Measurements from ENCODE around the gene ZNF780B.
A peak's percentile ranks its signal among the peaks of the same experiment; 100 is the strongest.

The ZNF780B gene

GRCh38 chr19:40090241-40091204, 34.5 kb upstream of the ZNF780B start, which contains the start of gene ZNF780A:
Gene ZNF780A (minus strand): TSS chr19:40090943. CDS start chr19:40084753, 6,190 bp downstream.
- Histone ChIP-seq H3K4me1 (ENCODE audit: insufficient read depth, low read length, severe bottlenecking) (peaks cover 19% of the 10 kb centered on the region), H3F3A (ENCODE audit: insufficient read depth, low read length) (no peaks in the 10 kb centered on the region), H3K4me2 (ENCODE audit: low read length) (peak within 1 kb of the TSS; percentile 81), H2AFZ (ENCODE audit: low read length) (peak within 1 kb of the TSS; percentile 96), H4K20me1 (ENCODE audit: insufficient read depth, low read length) (no peaks in the 10 kb centered on the region), H3K9ac (ENCODE audit: low read length) (peak within 1 kb of the TSS; percentile 84), H3K36me3 (ENCODE audit: insufficient read depth, low read length) (peaks cover 12% of the 10 kb centered on the region), H3K9me2 (ENCODE audit: low read depth, low read length) (no peaks in the 10 kb centered on the region), H3K79me2 (ENCODE audit: insufficient read depth, low read length) (peaks cover 5% of the 10 kb centered on the region; the same call in 1 of the 2 replicates), H3K27ac (ENCODE audit: low read depth, low read length, poor library complexity, severe bottlenecking) (peak within 1 kb of the TSS; percentile 65), H3K27me3 (ENCODE audit: insufficient read depth, low read length) (no peaks in the 10 kb centered on the region), H3K4me3 (ENCODE audit: low read depth, low read length, poor library complexity, severe bottlenecking) (peak within 1 kb of the TSS; percentile 86), H3K9me3 (ENCODE audit: low read length) (peaks cover 14% of the 10 kb centered on the region)
- TF ChIP-seq EZH2 (IDR thresholded peaks at IDR 0.05; ENCODE audit: borderline replicate concordance, low read length): no peak
- TF ChIP-seq CTCF (IDR thresholded peaks at IDR 0.05; ENCODE audit: low read length): no peak

GRCh38 chr19:40089462-40089861, 33.4 kb upstream of the ZNF780B start:
- H3K79me2 ChIP-seq (ENCODE audit: insufficient read depth, low read length): peaks cover 5% of the 10 kb centered on the region; the same call in 1 of the 2 replicates
- peak overlapping the region; percentile 43; the same call in 1 of the 2 replicates for H2AFZ ChIP-seq (ENCODE audit: low read length)

More at GRCh38 chr19:40089462-40089861, 33.4 kb upstream of the ZNF780B start:
- Histone ChIP-seq H3K9me3 (ENCODE audit: low read length) (peaks cover 14% of the 10 kb centered on the region), H4K20me1 (ENCODE audit: insufficient read depth, low read length) (no peaks in the 10 kb centered on the region), H3K27ac (ENCODE audit: low read depth, low read length, poor library complexity, severe bottlenecking) (no peak overlapping the region), H3K9ac (ENCODE audit: low read length) (no peak overlapping the region; the same call in 1 of the 2 replicates), H3K36me3 (ENCODE audit: insufficient read depth, low read length) (peaks cover 20% of the 10 kb centered on the region), H3F3A (ENCODE audit: insufficient read depth, low read length) (no peaks in the 10 kb centered on the region), H3K9me2 (ENCODE audit: low read depth, low read length) (no peaks in the 10 kb centered on the region), H3K4me3 (ENCODE audit: low read depth, low read length, poor library complexity, severe bottlenecking) (peak overlapping the region; percentile 86), H3K27me3 (ENCODE audit: insufficient read depth, low read length) (no peaks in the 10 kb centered on the region), H3K4me1 (ENCODE audit: insufficient read depth, low read length, severe bottlenecking) (peaks cover 19% of the 10 kb centered on the region), H3K4me2 (ENCODE audit: low read length) (peak overlapping the region; percentile 81)
- TF ChIP-seq EZH2 (IDR thresholded peaks at IDR 0.05; ENCODE audit: borderline replicate concordance, low read length) (no peak), CTCF (IDR thresholded peaks at IDR 0.05; ENCODE audit: low read length) (no peak)
